Endothelial cell (in vitro differentiated cells): ENCODE data around the gene SH3BGR. TPM values are rescaled to one million over a fixed set of nuclear protein-coding genes. Genes with fewer than 3 reads are reported as not detected.
A peak's percentile ranks its signal among the peaks of the same experiment; 100 is the strongest.

Source experiments
- DNase-seq: peaks from one replicate; pipeline ENCODE4 v3.0.0; 2021; ENCODE audit warnings: low spot score
- H3K27ac Mint-ChIP-seq: one replicate; pipeline ENCODE4 v1.8.0; 2021; ENCODE audit warnings: mixed read lengths, inconsistent platforms; ENCODE audit not compliant: unreplicated experiment
- H3K27me3 Mint-ChIP-seq: one replicate; pipeline ENCODE4 v1.8.0; 2021; ENCODE audit warnings: mild to moderate bottlenecking, moderate library complexity, mixed read lengths, inconsistent platforms; ENCODE audit not compliant: unreplicated experiment
- H3K36me3 Mint-ChIP-seq: one replicate; pipeline ENCODE4 v1.8.0; 2021; ENCODE audit warnings: mild to moderate bottlenecking, low read depth, mixed read lengths, inconsistent platforms; ENCODE audit not compliant: unreplicated experiment
- H3K4me1 Mint-ChIP-seq: one replicate; pipeline ENCODE4 v1.8.0; 2021; ENCODE audit warnings: mild to moderate bottlenecking, mixed read lengths, inconsistent platforms; ENCODE audit not compliant: unreplicated experiment
- H3K4me3 Mint-ChIP-seq: one replicate; pipeline ENCODE4 v1.8.0; 2021; ENCODE audit warnings: mild to moderate bottlenecking, mixed read lengths, inconsistent platforms; ENCODE audit not compliant: unreplicated experiment
- H3K9me3 Mint-ChIP-seq: one replicate; pipeline ENCODE4 v1.8.0; 2021; ENCODE audit warnings: mixed read lengths, inconsistent platforms; ENCODE audit not compliant: unreplicated experiment
- CTCF ChIP-seq: fragments of 200-600 bp; sonication (generic); IDR thresholded peaks from one replicate; pipeline ENCODE4 v1.5.0; 2021; ENCODE audit warnings: antibody characterized with exemption; ENCODE audit not compliant: unreplicated experiment
- total RNA-seq: library from RNA; stranded (reverse); fragmentation: NEBNext Ultra II Directional; extraction: Animal tissue kit (Norgen Biotek cat#: 25700); gene quantifications from one replicate; pipeline ENCODE4 v1.2.1, GENCODE V29; 2021; ENCODE audit not compliant: unreplicated experiment

The SH3BGR gene
- total RNA-seq, 1 donor from 2014 or later = 3.4 TPM

- H3K27me3 Mint-ChIP-seq = peaks cover 6% of the 10 kb centered on the region
- H3K36me3 Mint-ChIP-seq = peaks cover 7% of the 10 kb centered on the region
- peaks cover 18% of the 10 kb centered on the region for H3K4me1 Mint-ChIP-seq
- DNase-seq = peak; percentile 38
- no peak overlapping the region for H3K27ac Mint-ChIP-seq
- peak; percentile 63 for TF ChIP-seq CTCF
- H3K4me3 Mint-ChIP-seq = no peak overlapping the region
- peaks cover 11% of the 10 kb centered on the region for H3K9me3 Mint-ChIP-seq
Observed at GRCh38 chr21:39441502-39442475, 10.0 kb upstream of the SH3BGR start.

GRCh38 chr21:39444421-39445180 is 7.2 kb upstream of the SH3BGR start:
- TF ChIP-seq CTCF = no peak
- peak; percentile 11 for DNase-seq
- Mint-ChIP-seq H3K27ac (peak overlapping the region; percentile 96), H3K9me3 (peaks cover 6% of the 10 kb centered on the region), H3K36me3 (peaks cover 7% of the 10 kb centered on the region), H3K4me3 (peak overlapping the region; percentile 97), H3K27me3 (peaks cover 6% of the 10 kb centered on the region), H3K4me1 (peaks cover 18% of the 10 kb centered on the region)

DNA sequence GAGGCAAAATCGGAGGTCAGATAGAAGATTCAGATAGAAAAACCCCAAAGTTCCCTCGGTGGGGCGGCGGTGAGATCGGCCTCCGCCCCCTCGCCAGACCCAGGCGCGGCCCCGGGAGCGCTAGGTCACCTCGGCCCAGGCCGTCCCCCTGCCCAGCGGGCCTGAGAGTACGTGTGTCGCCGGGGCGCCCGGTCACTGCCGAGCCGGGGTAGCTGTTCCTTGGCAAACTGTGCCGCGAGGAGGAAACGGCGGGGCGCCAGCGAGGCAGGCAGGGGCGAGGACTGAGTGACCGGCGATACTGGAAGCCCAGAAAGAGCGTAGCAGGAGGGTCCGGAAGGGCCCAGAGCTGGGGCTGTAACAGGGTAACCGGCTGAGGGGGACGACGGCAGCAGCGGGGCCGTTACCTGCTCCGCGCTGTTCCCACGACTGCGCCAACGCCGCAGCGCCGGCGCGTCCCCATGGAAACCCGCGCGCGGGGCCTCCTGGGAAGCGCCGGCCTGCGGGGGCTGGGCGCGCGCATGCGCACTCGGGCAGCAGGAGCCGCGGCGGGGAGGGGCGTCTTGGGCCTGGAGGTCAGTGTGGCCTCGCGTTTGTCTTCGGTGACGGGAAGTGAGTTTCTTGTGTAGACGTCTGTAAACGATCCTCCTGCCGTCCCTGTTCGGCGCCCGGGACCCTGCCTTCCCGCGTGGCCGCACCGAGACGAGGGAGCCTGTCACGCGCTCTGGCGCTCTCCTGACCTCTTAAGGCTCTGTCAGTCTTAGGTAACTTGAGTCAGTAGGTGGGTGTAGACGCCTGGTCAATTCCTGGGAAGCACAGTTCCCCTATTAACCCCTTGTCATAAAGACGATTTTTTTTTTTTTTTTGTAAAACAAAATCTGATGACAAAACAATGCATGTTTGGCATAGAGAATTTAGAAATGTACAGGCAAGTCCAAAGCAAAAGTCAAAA is 6.2 kb upstream of the SH3BGR start, which contains the start of gene LCA5L:
Gene LCA5L, minus strand, starts transcription at position 458 of the 949 bp plus-strand sequence. CDS start 17,285 bp downstream, outside the sequence.
- Mint-ChIP-seq H3K27ac (peak within 1 kb of the TSS; percentile 97), H3K4me1 (peaks cover 18% of the 10 kb centered on the region), H3K4me3 (peak within 1 kb of the TSS; percentile 97), H3K27me3 (peaks cover 6% of the 10 kb centered on the region), H3K9me3 (peaks cover 6% of the 10 kb centered on the region), H3K36me3 (peaks cover 7% of the 10 kb centered on the region)
- DNase-seq = peak; percentile 98
- TF ChIP-seq CTCF = no peak

DNA sequence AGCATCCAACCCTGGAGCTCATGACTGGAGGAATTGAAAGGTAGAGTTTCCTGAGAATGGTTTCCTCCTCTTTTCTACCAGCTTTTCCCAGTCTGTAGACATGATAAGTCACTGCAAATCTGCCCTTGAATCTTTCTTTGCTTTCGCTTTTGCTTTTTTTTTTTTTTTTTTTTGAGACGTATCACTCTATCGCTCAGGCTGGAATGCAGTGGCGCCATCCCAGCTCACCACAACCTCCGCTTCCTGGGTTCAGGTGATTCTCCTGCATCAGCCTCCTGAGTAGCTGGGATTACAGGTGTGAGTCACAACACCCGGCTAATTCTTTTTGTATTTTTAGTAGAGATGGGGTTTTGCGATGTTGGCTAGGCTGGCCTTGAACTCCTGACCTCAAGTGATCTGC is 4.5 kb upstream of the SH3BGR start:
- Mint-ChIP-seq H3K4me1 (peaks cover 18% of the 10 kb centered on the region), H3K27ac (no peak overlapping the region), H3K36me3 (peaks cover 7% of the 10 kb centered on the region), H3K27me3 (peaks cover 6% of the 10 kb centered on the region), H3K9me3 (peaks cover 6% of the 10 kb centered on the region), H3K4me3 (no peak overlapping the region)
- TF ChIP-seq CTCF = no peak
- DNase-seq = no peak
